ENCODE results near the gene SNCB.

Gene SNCB

GRCh38 chr5:176629853-176630680 lies at the start of gene SNCB, which contains the start of gene EIF4E1B:
Gene SNCB, minus strand, starts transcription at chr5:176630534. Its CDS starts 880 bp downstream, at chr5:176629654.
Gene EIF4E1B, plus strand, starts transcription at chr5:176630675. Its CDS starts 12,113 bp downstream, at chr5:176642788.
- DNase-seq: peak; percentile 24

- no peak for DNase-seq
Measured at GRCh38 chr5:176679365-176680225, 49.3 kb upstream of the SNCB start.

GRCh38 chr5:176678584-176678983 lies 48.2 kb upstream of the SNCB start:
- DNase-seq: no peak

- no peak for DNase-seq
Measured at GRCh38 chr5:176677209-176677939, 47.0 kb upstream of the SNCB start.

GRCh38 chr5:176676361-176676824 lies 46.1 kb upstream of the SNCB start:
- DNase-seq: peak; percentile 77

- DNase-seq: peak; percentile 41
Measured at GRCh38 chr5:176675676-176676360, 45.5 kb upstream of the SNCB start.

- no peak for DNase-seq
Measured at GRCh38 chr5:176674799-176675198, 44.5 kb upstream of the SNCB start.

GRCh38 chr5:176673651-176674583 lies 43.6 kb upstream of the SNCB start:
- DNase-seq: no peak

- no peak for DNase-seq
Measured at GRCh38 chr5:176671890-176672747, 41.8 kb upstream of the SNCB start.

- no peak for DNase-seq
Measured at GRCh38 chr5:176671399-176671798, 41.1 kb upstream of the SNCB start.

- DNase-seq: no peak
Measured at GRCh38 chr5:176670449-176670848, 40.1 kb upstream of the SNCB start.

GRCh38 chr5:176667637-176668036 lies 37.3 kb upstream of the SNCB start:
- DNase-seq: no peak

GRCh38 chr5:176665517-176665916 lies 35.2 kb upstream of the SNCB start:
- DNase-seq: no peak

- no peak for DNase-seq
Measured at GRCh38 chr5:176664886-176665285, 34.6 kb upstream of the SNCB start.

GRCh38 chr5:176664479-176664878 lies 34.1 kb upstream of the SNCB start:
- DNase-seq: no peak

GRCh38 chr5:176663566-176663965 lies 33.2 kb upstream of the SNCB start:
- DNase-seq: no peak

GRCh38 chr5:176662371-176663333 lies 32.3 kb upstream of the SNCB start:
- no peak for DNase-seq

GRCh38 chr5:176661676-176662075 lies 31.3 kb upstream of the SNCB start:
- no peak for DNase-seq

All from fibroblast of skin of right quadriceps (primary cell).